MCF 10A (cell line): Measurements from ENCODE around the gene DUS1L. TPM values are rescaled to one million over a fixed set of nuclear protein-coding genes. Genes with fewer than 3 reads are reported as not detected.

Experiments
- BruUV-seq: library from RNA; stranded (reverse); fragments of 400-500 nt; replicated peaks from 2 replicates; lab custom pipeline; 2021; lab: Mats Ljungman, UMichigan
- CTCF ChIA-PET: fragments of 300-600 bp; sonication (Branson Sonifier 250); formaldehyde crosslinking; extraction: SDS; loops from one replicate; lab custom pipeline; 2021; ENCODE audit warnings: antibody characterized with exemption, inconsistent platforms; lab: Yijun Ruan, JAX
- POLR2A ChIA-PET: fragments of 300-600, 350-650 bp; sonication (Branson Sonifier 250); formaldehyde crosslinking; extraction: SDS; loops from one replicate; lab custom pipeline; 2020; ENCODE audit warnings: antibody characterized with exemption, inconsistent platforms; lab: Yijun Ruan, JAX
- DNase-seq: peaks from one replicate; pipeline ENCODE4 v3.0.0-alpha.2; 2018; ENCODE audit not compliant: unreplicated experiment
- H3K27ac Mint-ChIP-seq: one replicate; pipeline ENCODE4 v1.8.0; 2022; ENCODE audit warnings: mild to moderate bottlenecking, low read depth, mixed read lengths; ENCODE audit not compliant: unreplicated experiment
- H3K27me3 Mint-ChIP-seq: one replicate; pipeline ENCODE4 v1.8.0; 2022; ENCODE audit warnings: mixed read lengths; ENCODE audit not compliant: insufficient read depth, unreplicated experiment
- H3K36me3 Mint-ChIP-seq: one replicate; pipeline ENCODE4 v1.8.0; 2022; ENCODE audit warnings: mild to moderate bottlenecking, moderate library complexity, mixed read lengths; ENCODE audit not compliant: insufficient read depth, unreplicated experiment
- H3K4me1 Mint-ChIP-seq: one replicate; pipeline ENCODE4 v1.8.0; 2022; ENCODE audit warnings: mixed read lengths; ENCODE audit not compliant: insufficient read depth, unreplicated experiment
- H3K4me3 Mint-ChIP-seq: one replicate; pipeline ENCODE4 v1.8.0; 2022; ENCODE audit warnings: mild to moderate bottlenecking, moderate library complexity, mixed read lengths; ENCODE audit not compliant: unreplicated experiment
- H3K9me3 Mint-ChIP-seq: one replicate; pipeline ENCODE4 v1.8.0; 2022; ENCODE audit warnings: mixed read lengths; ENCODE audit not compliant: unreplicated experiment
- intact Hi-C: fragments of 100-400 bp; cut with micrococcal nuclease; formaldehyde crosslinking; loops from 2 replicates; pipeline ENCODE4 v1.14.1; 2022
- total RNA-seq: library from RNA; stranded (reverse); gene quantifications from 2 replicates; pipeline ENCODE4 v1.2.3, GENCODE V29; 2022
- TF ChIP-seq, protein P1 (sequence below): fragments of 200-600 bp; IDR thresholded peaks from one replicate; pipeline ENCODE4 v1.8.0; 2022; ENCODE audit warnings: antibody characterized with exemption, mild to moderate bottlenecking; ENCODE audit not compliant: unreplicated experiment

The DUS1L gene
- total RNA-seq, 1 experiment from 2014 or later: 116 TPM

DNA sequence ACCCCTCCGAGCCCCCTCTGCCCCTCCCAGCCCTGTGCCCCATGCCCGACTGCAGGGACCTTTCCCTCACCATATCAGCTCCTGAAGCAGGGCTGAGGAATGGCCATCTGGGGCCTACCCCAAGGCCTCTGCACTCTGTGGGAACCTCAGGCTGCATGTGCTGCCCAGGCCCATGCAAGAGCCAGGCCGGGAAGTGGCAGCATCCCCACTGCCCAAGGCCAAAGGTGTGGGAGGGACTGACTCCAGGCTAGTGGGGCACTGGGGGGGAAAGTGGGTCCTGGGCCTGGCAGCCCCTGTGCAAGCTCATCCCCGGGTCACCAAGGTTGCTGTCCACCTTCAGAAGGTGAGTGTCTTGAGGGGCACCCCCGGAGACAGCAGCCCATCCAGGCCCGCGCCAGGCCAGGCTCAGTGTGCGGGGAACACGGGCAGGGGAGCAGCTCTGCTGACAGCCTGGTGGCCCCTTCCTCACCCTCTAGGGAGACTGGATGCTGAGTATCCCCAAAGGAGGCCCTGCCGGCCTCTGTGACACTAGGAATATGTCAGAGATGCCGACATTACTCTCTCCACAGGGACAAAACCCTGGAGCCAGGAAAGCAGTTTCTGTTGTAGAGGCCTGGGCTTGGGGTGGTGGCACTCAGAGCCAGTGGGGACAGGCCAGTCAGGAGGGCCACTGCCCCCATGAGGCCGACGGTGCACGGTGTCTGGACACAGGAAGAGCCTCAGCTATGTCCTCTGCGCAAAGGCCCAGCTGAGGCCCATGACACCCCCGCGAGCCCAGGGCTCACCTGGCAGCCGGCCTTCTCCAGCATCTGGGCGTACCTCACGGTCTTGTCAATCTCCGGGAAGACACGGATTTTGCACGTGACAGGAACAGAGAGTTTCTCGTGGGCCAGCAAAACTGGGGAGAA, 3.3 kb downstream of the DUS1L start:
- no TSS peak for BruUV-seq
- no peaks in the 10 kb centered on the region for H3K4me1 Mint-ChIP-seq
- H3K4me3 Mint-ChIP-seq: no peak overlapping the region
- no peaks in the 10 kb centered on the region for H3K9me3 Mint-ChIP-seq
- TF ChIP-seq, protein P1, sequence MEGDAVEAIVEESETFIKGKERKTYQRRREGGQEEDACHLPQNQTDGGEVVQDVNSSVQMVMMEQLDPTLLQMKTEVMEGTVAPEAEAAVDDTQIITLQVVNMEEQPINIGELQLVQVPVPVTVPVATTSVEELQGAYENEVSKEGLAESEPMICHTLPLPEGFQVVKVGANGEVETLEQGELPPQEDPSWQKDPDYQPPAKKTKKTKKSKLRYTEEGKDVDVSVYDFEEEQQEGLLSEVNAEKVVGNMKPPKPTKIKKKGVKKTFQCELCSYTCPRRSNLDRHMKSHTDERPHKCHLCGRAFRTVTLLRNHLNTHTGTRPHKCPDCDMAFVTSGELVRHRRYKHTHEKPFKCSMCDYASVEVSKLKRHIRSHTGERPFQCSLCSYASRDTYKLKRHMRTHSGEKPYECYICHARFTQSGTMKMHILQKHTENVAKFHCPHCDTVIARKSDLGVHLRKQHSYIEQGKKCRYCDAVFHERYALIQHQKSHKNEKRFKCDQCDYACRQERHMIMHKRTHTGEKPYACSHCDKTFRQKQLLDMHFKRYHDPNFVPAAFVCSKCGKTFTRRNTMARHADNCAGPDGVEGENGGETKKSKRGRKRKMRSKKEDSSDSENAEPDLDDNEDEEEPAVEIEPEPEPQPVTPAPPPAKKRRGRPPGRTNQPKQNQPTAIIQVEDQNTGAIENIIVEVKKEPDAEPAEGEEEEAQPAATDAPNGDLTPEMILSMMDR: no peak
- ChIA-PET POLR2A (interaction anchor here (1.0 to 1.8 kb wide), 2 partner anchors 8 to 25 kb away, joined by 3 to 4 read pairs; partner anchors contain the start of gene DCXR), CTCF (interaction anchor here (1.1 kb wide), 1 partner anchor 71 kb away, joined by 5 read pairs; no protein-coding TSS in a partner anchor)
- H3K36me3 Mint-ChIP-seq: peaks cover 27% of the 10 kb centered on the region
- DNase-seq: no peak
- H3K27ac Mint-ChIP-seq: no peak overlapping the region
- intact Hi-C loops: no loop called here
- H3K27me3 Mint-ChIP-seq: no peaks in the 10 kb centered on the region

DNA sequence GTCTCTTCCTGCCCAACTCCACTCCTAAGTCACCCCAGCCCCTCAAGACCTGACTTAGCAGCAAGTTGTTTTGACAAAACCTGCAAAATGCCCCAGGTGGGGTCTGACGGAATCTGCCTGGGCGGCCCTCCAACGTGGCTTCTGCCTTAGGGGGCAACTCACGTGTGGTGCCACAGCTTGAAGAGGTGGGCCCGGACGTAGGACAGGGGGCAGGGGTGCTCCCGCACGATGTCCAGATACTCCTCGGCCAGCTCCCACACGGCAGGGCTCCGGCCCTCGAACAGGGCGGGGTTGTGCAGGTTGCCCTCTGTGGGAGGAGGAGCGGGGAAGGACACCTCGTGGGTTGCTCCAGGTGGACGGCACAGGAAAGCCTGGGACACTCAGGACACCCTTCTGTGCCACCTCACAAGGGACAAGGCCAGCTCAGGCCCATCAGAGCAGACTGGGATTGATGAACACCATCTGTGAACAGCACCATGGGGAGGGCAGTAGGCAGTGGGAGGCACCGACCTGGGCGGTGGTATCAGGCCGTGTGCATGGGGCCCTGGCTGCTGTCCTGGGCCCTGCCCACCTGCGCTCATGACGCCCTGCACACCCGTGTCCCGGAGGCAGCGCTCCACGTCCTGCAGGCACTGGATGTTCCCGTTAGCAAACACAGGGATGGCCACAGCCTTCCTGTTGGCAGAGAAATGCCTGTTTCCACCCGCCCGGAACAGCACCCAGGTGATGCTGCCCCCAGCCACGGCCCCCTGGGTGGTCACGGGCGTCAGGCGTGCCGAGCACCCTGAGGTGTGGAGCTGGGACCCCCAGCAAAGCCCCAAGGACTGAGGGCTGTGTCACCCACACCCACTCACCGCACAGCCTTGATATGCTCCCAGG, 4.3 kb downstream of the DUS1L start:
- intact Hi-C loops: no loop called here
- Mint-ChIP-seq H3K27me3 (no peaks in the 10 kb centered on the region), H3K4me1 (no peaks in the 10 kb centered on the region), H3K9me3 (no peaks in the 10 kb centered on the region), H3K36me3 (peaks cover 33% of the 10 kb centered on the region), H3K4me3 (no peak overlapping the region), H3K27ac (no peak overlapping the region)
- BruUV-seq: no TSS peak
- DNase-seq: no peak
- ChIA-PET CTCF (no interaction called here), POLR2A (interaction anchor here (1.0 kb wide), 1 partner anchor 24 kb away, joined by 3 read pairs; the partner anchor contains the start of gene DCXR)
- TF ChIP-seq, protein P1: no peak

DNA sequence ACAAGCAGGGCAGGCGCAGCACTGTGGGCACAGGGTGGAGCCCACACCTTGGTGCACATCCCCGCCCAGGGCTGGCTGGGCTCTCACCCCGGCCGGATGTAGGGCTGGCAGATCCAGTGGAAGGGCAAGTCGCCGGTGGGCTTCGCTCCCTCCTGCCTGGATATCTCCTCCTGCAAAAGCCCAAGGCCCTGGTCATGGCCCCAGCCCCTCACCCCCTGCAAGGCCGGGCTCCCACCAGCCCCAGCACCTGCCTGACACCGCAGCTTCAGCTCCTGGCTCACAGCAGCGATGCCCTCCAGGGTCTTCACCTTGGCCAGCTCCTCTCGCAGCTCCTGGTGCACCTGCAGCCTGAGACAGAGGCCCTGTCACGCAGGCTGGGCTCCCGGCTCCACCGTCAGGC, 5.0 kb downstream of the DUS1L start:
- H3K9me3 Mint-ChIP-seq: no peaks in the 10 kb centered on the region
- no TSS peak for BruUV-seq

More for the DNA sequence above, 5.0 kb downstream of the DUS1L start:
- CTCF ChIA-PET: interaction anchor here (1.2 kb wide), 1 partner anchor 10 kb away, joined by 3 read pairs; no protein-coding TSS in a partner anchor
- Mint-ChIP-seq H3K27me3 (no peaks in the 10 kb centered on the region), H3K27ac (no peak overlapping the region), H3K36me3 (peaks cover 40% of the 10 kb centered on the region), H3K4me1 (no peaks in the 10 kb centered on the region), H3K4me3 (no peak overlapping the region)
- no peak for DNase-seq
- intact Hi-C loops: no loop called here
- TF ChIP-seq, protein P1: no peak
- POLR2A ChIA-PET: interaction anchor here (1.2 kb wide), 1 partner anchor 15 kb away, joined by 3 read pairs; no protein-coding TSS in a partner anchor
